Activated T-cell treated with anti-CD3 and anti-CD28 coated beads, Interleukin-2, amount 50 U/mL, for 4 hours (primary cell): Measurements from ENCODE around the gene DDX18. TPM values are rescaled to one million over a fixed set of nuclear protein-coding genes. Genes with fewer than 3 reads are reported as not detected.
"Not testable (repeated sequence)": the region's sequence is repeated elsewhere in the genome, so short reads cannot be mapped to it uniquely, and the experiment has no call there.

Source experiments
- ATAC-seq, 2 donors: fragments of 200-7000 bp; cut with Tn5 transposase; one replicate each; pipeline ENCODE4 v1.10.0; 2021
- DNase-seq: peaks from one replicate; pipeline ENCODE4 v3.0.0-alpha.2; 2020
- H3K27me3 Mint-ChIP-seq: one replicate; pipeline ENCODE4 v1.8.0; 2021; ENCODE audit warnings: low read depth, mixed read lengths
- H3K36me3 Mint-ChIP-seq: one replicate; pipeline ENCODE4 v1.8.0; 2022; ENCODE audit warnings: mixed read lengths; ENCODE audit not compliant: insufficient read depth
- H3K4me1 Mint-ChIP-seq: one replicate; pipeline ENCODE4 v1.8.0; 2021; ENCODE audit warnings: low read depth, mixed read lengths
- H3K4me3 Mint-ChIP-seq: one replicate; pipeline ENCODE4 v1.8.0; 2021; ENCODE audit warnings: mild to moderate bottlenecking, moderate library complexity, mixed read lengths
- H3K9me3 Mint-ChIP-seq: one replicate; pipeline ENCODE4 v1.8.0; 2021; ENCODE audit warnings: mixed read lengths
- total RNA-seq, 3 donors: library from RNA; stranded (reverse); gene quantifications; one replicate each; pipeline ENCODE4 v1.2.1, GENCODE V29; 2021

Gene DDX18
- total RNA-seq, 3 donors from 2014 or later, result 204 to 229 (median 210) TPM

- no peak for DNase-seq
- H3K9me3 Mint-ChIP-seq, result no peaks in the 10 kb centered on the region
- peaks cover 46% of the 10 kb centered on the region for H3K4me1 Mint-ChIP-seq
- no peak for ATAC-seq
- H3K36me3 Mint-ChIP-seq, result peaks cover 64% of the 10 kb centered on the region
- no peaks in the 10 kb centered on the region for H3K27me3 Mint-ChIP-seq
- H3K4me3 Mint-ChIP-seq, result no peak overlapping the region
Measured at GRCh38 chr2:117818921-117819320, 4.4 kb downstream of the DDX18 start.

GRCh38 chr2:117820444-117820843 is 6.0 kb downstream of the DDX18 start:
- DNase-seq, result no peak
- ATAC-seq, result peak; percentile 80 to 87
- Mint-ChIP-seq H3K4me1 (peaks cover 40% of the 10 kb centered on the region), H3K9me3 (no peaks in the 10 kb centered on the region), H3K27me3 (no peaks in the 10 kb centered on the region), H3K36me3 (peaks cover 78% of the 10 kb centered on the region), H3K4me3 (no peak overlapping the region)

DNA sequence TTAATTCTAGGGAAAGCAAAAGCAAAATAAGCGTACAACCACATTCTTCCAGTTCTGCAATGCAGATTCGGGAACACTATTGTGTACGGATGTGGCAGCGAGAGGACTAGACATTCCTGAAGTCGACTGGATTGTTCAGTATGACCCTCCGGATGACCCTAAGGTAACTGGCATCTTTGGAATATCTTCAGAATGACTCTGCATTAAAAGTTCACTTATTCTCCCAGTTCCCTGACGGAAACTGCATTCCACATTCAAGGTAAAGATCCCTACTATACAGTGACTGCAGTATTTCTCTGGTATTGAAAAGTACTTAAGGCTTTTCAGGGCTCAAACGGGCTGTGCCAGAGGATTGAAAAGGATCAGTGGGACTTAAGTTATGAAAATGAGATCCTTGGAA is 10.9 kb downstream of the DDX18 start:
- Mint-ChIP-seq H3K4me3 (no peak overlapping the region), H3K4me1 (peaks cover 3% of the 10 kb centered on the region), H3K27me3 (no peaks in the 10 kb centered on the region), H3K9me3 (no peaks in the 10 kb centered on the region), H3K36me3 (peaks cover 76% of the 10 kb centered on the region)
- no peak for ATAC-seq
- DNase-seq, result no peak

- ATAC-seq, H3K9me3 Mint-ChIP-seq, H3K27me3 Mint-ChIP-seq, DNase-seq, H3K4me3 Mint-ChIP-seq, H3K4me1 Mint-ChIP-seq: not testable (repeated sequence)
- H3K36me3 Mint-ChIP-seq, result peaks cover 77% of the 10 kb centered on the region
Measured at GRCh38 chr2:117827464-117827863, 13.0 kb downstream of the DDX18 start.

GRCh38 chr2:117828870-117829269 is 14.4 kb downstream of the DDX18 start:
- Mint-ChIP-seq H3K36me3 (peaks cover 72% of the 10 kb centered on the region), H3K4me1 (no peaks in the 10 kb centered on the region), H3K27me3 (no peaks in the 10 kb centered on the region), H3K4me3 (no peak overlapping the region), H3K9me3 (no peaks in the 10 kb centered on the region)
- ATAC-seq, result no peak
- no peak for DNase-seq

DNA sequence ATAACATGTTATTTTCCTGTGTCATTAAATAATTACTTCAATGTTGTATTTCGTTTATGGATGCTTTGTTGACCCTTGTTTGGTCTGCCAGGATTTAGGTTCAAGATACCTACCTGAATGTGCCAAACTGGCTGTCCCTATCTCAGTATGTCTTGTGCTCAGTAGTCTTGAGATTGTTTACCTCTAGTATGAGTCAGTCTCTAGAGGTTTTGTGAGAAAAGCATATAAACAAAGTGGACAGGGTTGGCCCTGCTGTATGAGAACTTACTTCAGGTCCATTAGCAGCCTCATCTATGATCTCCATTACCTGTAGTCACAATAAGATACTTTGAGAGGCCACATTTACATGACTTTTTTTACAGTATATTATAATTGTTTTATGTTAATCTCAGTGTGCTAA is 17.8 kb downstream of the DDX18 start:
- H3K36me3 Mint-ChIP-seq, result peaks cover 47% of the 10 kb centered on the region
- no peak for ATAC-seq
- no peaks in the 10 kb centered on the region for H3K27me3 Mint-ChIP-seq
- no peak overlapping the region for H3K4me3 Mint-ChIP-seq
- DNase-seq, result no peak
- H3K9me3 Mint-ChIP-seq, result no peaks in the 10 kb centered on the region
- H3K4me1 Mint-ChIP-seq, result peaks cover 9% of the 10 kb centered on the region

DNA sequence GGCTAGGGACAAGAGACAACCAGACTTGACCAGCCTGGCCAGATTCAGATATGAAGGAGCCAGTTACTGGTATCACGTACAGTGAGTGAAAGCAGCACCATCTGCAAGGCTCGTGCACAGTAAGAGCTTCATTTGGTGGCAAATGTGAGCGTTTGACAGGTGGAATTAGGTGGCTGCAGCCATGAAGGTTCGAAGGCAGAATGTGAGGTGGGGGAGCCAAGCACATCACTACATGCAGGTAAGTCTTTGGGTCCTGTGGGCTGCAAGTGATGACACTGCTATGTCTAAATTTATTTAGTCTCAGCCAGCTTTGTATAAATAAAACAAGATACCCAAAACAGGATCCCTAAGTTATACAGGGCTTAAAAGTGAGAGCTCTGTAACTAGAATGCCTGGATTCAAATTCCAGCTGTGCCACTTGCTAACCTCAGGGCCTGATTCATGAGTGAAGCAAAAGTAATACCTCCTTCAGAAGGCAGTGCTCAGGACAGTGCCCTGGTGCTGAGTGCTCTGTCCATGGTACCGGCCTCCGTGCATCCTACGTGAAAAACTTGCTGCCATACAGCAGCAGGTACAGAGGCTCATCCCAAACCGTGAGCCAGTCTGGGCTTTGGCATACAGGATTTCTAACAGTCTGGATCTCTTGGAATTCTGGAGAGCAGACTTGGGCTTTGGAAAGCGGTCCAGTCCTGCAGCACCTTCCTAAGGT is 18.6 kb downstream of the DDX18 start:
- ATAC-seq, result no peak

GRCh38 chr2:117833911-117834310 is 19.4 kb downstream of the DDX18 start:
- Mint-ChIP-seq H3K27me3 (no peaks in the 10 kb centered on the region), H3K4me1 (peaks cover 11% of the 10 kb centered on the region), H3K36me3 (peaks cover 40% of the 10 kb centered on the region), H3K4me3 (no peak overlapping the region), H3K9me3 (no peaks in the 10 kb centered on the region)
- ATAC-seq, result no peak
- no peak for DNase-seq

More for the DNA sequence above, 18.6 kb downstream of the DDX18 start:
- Mint-ChIP-seq H3K27me3 (no peaks in the 10 kb centered on the region), H3K4me1 (peaks cover 11% of the 10 kb centered on the region), H3K4me3 (no peak overlapping the region), H3K36me3 (peaks cover 45% of the 10 kb centered on the region), H3K9me3 (no peaks in the 10 kb centered on the region)
- DNase-seq, result no peak

GRCh38 chr2:117834992-117835391 is 20.5 kb downstream of the DDX18 start:
- DNase-seq (no peak), ATAC-seq (no peak)
- Mint-ChIP-seq H3K4me3 (no peak overlapping the region), H3K9me3 (no peaks in the 10 kb centered on the region), H3K4me1 (peaks cover 11% of the 10 kb centered on the region), H3K36me3 (peaks cover 39% of the 10 kb centered on the region), H3K27me3 (no peaks in the 10 kb centered on the region)

- H3K36me3 Mint-ChIP-seq, result peaks cover 30% of the 10 kb centered on the region
Measured at GRCh38 chr2:117835990-117836760, 21.7 kb downstream of the DDX18 start.

DNA sequence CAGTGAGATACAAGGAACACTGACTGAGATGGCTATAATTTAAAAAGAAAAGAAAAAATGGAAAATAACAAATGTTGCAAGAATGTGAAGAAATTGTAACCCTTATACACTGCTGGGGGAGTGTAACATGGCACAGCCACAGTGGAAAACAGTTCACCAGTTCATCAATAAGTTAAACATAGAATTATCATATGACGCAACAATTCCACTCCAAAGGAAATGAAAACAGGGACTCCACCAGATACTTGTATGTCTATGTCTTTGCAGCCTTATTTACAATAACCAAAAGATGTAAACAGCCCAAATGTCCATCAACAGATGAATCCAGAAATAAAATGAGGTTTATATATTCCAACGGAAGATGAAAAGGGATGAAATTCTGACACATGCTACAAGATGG is 30.8 kb downstream of the DDX18 start:
- no peaks in the 10 kb centered on the region for H3K9me3 Mint-ChIP-seq
- no peak overlapping the region for H3K4me3 Mint-ChIP-seq
- no peaks in the 10 kb centered on the region for H3K4me1 Mint-ChIP-seq
- no peak for DNase-seq
- no peaks in the 10 kb centered on the region for H3K36me3 Mint-ChIP-seq
- peaks cover 25% of the 10 kb centered on the region for H3K27me3 Mint-ChIP-seq
- ATAC-seq, result no peak

More at GRCh38 chr2:117835990-117836760, 21.7 kb downstream of the DDX18 start:
- Mint-ChIP-seq H3K4me3 (peak overlapping the region; percentile 81), H3K27me3 (no peaks in the 10 kb centered on the region), H3K4me1 (peaks cover 11% of the 10 kb centered on the region), H3K9me3 (no peaks in the 10 kb centered on the region)
- peak; percentile 74 to 83 for ATAC-seq
- DNase-seq, result peak; percentile 28

- ATAC-seq, result no peak
- H3K27me3 Mint-ChIP-seq, result peaks cover 58% of the 10 kb centered on the region
- H3K36me3 Mint-ChIP-seq, result no peaks in the 10 kb centered on the region
- H3K4me3 Mint-ChIP-seq, result no peak overlapping the region
- DNase-seq, result no peak
- H3K4me1 Mint-ChIP-seq, result no peaks in the 10 kb centered on the region
- no peaks in the 10 kb centered on the region for H3K9me3 Mint-ChIP-seq
Measured at GRCh38 chr2:117850015-117850414, 35.5 kb downstream of the DDX18 start.

DNA sequence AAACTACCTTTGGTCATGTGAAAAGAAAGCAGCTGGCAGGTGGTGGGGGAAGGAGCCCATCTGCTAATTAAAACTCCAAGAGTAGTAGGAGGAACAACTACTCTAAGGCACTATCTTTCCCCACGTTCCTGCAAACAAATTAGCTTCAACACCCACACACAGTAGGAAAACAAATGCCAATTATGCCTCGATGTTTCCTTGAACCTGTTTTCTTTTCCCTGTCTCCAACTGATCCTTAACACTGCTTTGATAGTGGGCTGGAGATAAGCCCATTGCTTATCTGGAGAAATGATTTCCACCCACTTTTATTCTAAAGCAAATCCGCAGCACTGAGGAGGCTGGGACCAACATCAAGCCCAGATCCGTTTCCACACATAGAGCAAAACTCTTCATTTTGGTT is 36.0 kb downstream of the DDX18 start:
- peaks cover 58% of the 10 kb centered on the region for H3K27me3 Mint-ChIP-seq
- no peak overlapping the region for H3K4me3 Mint-ChIP-seq
- H3K9me3 Mint-ChIP-seq, result no peaks in the 10 kb centered on the region
- no peaks in the 10 kb centered on the region for H3K4me1 Mint-ChIP-seq
- ATAC-seq (no peak), DNase-seq (no peak)
- no peaks in the 10 kb centered on the region for H3K36me3 Mint-ChIP-seq

GRCh38 chr2:117851969-117852368 is 37.5 kb downstream of the DDX18 start:
- H3K27me3 Mint-ChIP-seq, result peaks cover 62% of the 10 kb centered on the region

GRCh38 chr2:117853316-117853715 is 38.8 kb downstream of the DDX18 start:
- Mint-ChIP-seq H3K27me3 (peaks cover 59% of the 10 kb centered on the region), H3K9me3 (no peaks in the 10 kb centered on the region), H3K4me1 (no peaks in the 10 kb centered on the region), H3K36me3 (no peaks in the 10 kb centered on the region), H3K4me3 (no peak overlapping the region)
- no peak for DNase-seq
- no peak for ATAC-seq

More at GRCh38 chr2:117851969-117852368, 37.5 kb downstream of the DDX18 start:
- H3K36me3 Mint-ChIP-seq, result no peaks in the 10 kb centered on the region
- ATAC-seq, result no peak
- H3K4me1 Mint-ChIP-seq, result no peaks in the 10 kb centered on the region
- no peak overlapping the region for H3K4me3 Mint-ChIP-seq
- no peaks in the 10 kb centered on the region for H3K9me3 Mint-ChIP-seq
- DNase-seq, result no peak
